ENCODE results near the gene UNC79.

UNC79 gene

GRCh38 chr14:93733231-93733630 is 302.5 kb downstream of the UNC79 start:
- DNase-seq, result no peak

GRCh38 chr14:93733631-93734030 is 302.9 kb downstream of the UNC79 start:
- DNase-seq, result no peak

GRCh38 chr14:93734086-93734822 is 303.5 kb downstream of the UNC79 start:
- DNase-seq, result peak; percentile 13

- DNase-seq, result no peak
Observed at GRCh38 chr14:93735206-93735605, 304.5 kb downstream of the UNC79 start.

- DNase-seq, result no peak
Observed at GRCh38 chr14:93736378-93737014, 305.8 kb downstream of the UNC79 start.

- no peak for DNase-seq
Observed at GRCh38 chr14:93737634-93738033, 306.9 kb downstream of the UNC79 start.

GRCh38 chr14:93741556-93742230 is 311.0 kb downstream of the UNC79 start:
- DNase-seq, result no peak

- no peak for DNase-seq
Observed at GRCh38 chr14:93742761-93743160, 312.0 kb downstream of the UNC79 start.

- DNase-seq, result no peak
Observed at GRCh38 chr14:93743270-93744060, 312.7 kb downstream of the UNC79 start.

- DNase-seq, result no peak
Observed at GRCh38 chr14:93744176-93744575, 313.4 kb downstream of the UNC79 start.

GRCh38 chr14:93744876-93745275 is 314.1 kb downstream of the UNC79 start:
- DNase-seq, result no peak

- DNase-seq, result no peak
Observed at GRCh38 chr14:93745603-93746273, 315.0 kb downstream of the UNC79 start.

GRCh38 chr14:93747102-93747501 is 316.4 kb downstream of the UNC79 start:
- no peak for DNase-seq

- DNase-seq, result no peak
Observed at GRCh38 chr14:93747560-93747959, 316.8 kb downstream of the UNC79 start.

- no peak for DNase-seq
Observed at GRCh38 chr14:93748208-93749075, 317.7 kb downstream of the UNC79 start.

GRCh38 chr14:93749076-93749420 is 318.3 kb downstream of the UNC79 start:
- no peak for DNase-seq

- DNase-seq, result no peak
Observed at GRCh38 chr14:93751946-93752655, 321.4 kb downstream of the UNC79 start.

GRCh38 chr14:93752980-93753561 is 322.3 kb downstream of the UNC79 start:
- no peak for DNase-seq

GRCh38 chr14:93753647-93754046 is 322.9 kb downstream of the UNC79 start:
- no peak for DNase-seq

- DNase-seq, result no peak
Observed at GRCh38 chr14:93757206-93757605, 326.5 kb downstream of the UNC79 start.

Measured in NK-92 treated with Interleukin-12 subunit alpha and Interleukin-12 subunit beta, amount 100 ng/mL, for 24 hours (cell line).